IMR-90 (cell line): Measurements from ENCODE around the gene CRB1. TPM values are rescaled to one million over a fixed set of nuclear protein-coding genes. Genes with fewer than 3 reads are reported as not detected.

Experiments
- ATAC-seq: fragments of 200-7000 bp; cut with Tn5 transposase; 2 replicates; pipeline ENCODE4 v1.9.1; 2020; ENCODE audit warnings: low read depth, mild to moderate bottlenecking, moderate library complexity
- BruUV-seq: library from RNA; stranded (reverse); fragments of 400-500 nt; replicated peaks from 2 replicates; lab custom pipeline; 2021; lab: Mats Ljungman, UMichigan
- CTCF ChIA-PET: fragments of 300-600 bp; formaldehyde crosslinking; extraction: SDS; loops from one replicate; lab custom pipeline; 2021; ENCODE audit warnings: antibody characterized with exemption; lab: Yijun Ruan, JAX
- POLR2A ChIA-PET: fragments of 300-600 bp; sonication (Branson Sonifier 250); formaldehyde crosslinking; loops from one replicate; lab custom pipeline; 2022; ENCODE audit warnings: antibody characterized with exemption; ENCODE audit not compliant: unreplicated experiment; lab: Charles Lee
- DNase-seq: peaks from one replicate; pipeline ENCODE4 v3.0.0; 2013
- H2AFZ ChIP-seq: replicated peaks from 2 replicates; pipeline ENCODE3; 2013; ENCODE audit warnings: low read length, mild to moderate bottlenecking; ENCODE audit not compliant: poor library complexity
- H2AK5ac ChIP-seq: 2 replicates; pipeline ENCODE4 v1.6.1; 2013; ENCODE audit warnings: low read depth, low read length, inconsistent platforms
- H2AK9ac ChIP-seq: replicated peaks from 2 replicates; pipeline ENCODE3; 2013; ENCODE audit warnings: mild to moderate bottlenecking, low read depth, low read length, moderate library complexity; ENCODE audit not compliant: poor library complexity
- H2BK120ac ChIP-seq: 2 replicates; pipeline ENCODE4 v1.6.1; 2013; ENCODE audit warnings: low read depth, low read length, inconsistent platforms
- H2BK15ac ChIP-seq: 3 replicates; pipeline ENCODE4 v1.6.1; 2013; ENCODE audit warnings: low read depth, low read length, inconsistent platforms
- H2BK20ac ChIP-seq: 2 replicates; pipeline ENCODE4 v1.6.1; 2013; ENCODE audit warnings: low read depth, mild to moderate bottlenecking, inconsistent platforms, low read length, moderate library complexity
- H2BK5ac ChIP-seq: 2 replicates; pipeline ENCODE4 v1.6.1; 2013; ENCODE audit warnings: mild to moderate bottlenecking, low read depth, low read length, inconsistent platforms; ENCODE audit not compliant: poor library complexity, severe bottlenecking
- H3K14ac ChIP-seq: replicated peaks from 2 replicates; pipeline ENCODE4 v1.6.1; 2013; ENCODE audit warnings: low read depth, low read length, inconsistent platforms
- H3K18ac ChIP-seq: 2 replicates; pipeline ENCODE4 v1.6.1; 2013; ENCODE audit warnings: low read depth, low read length, control low read depth
- H3K23ac ChIP-seq: 2 replicates; pipeline ENCODE4 v1.6.1; 2013; ENCODE audit warnings: low read depth, low read length, inconsistent platforms
- H3K27ac ChIP-seq: 2 replicates; pipeline ENCODE4 v1.5.1; 2013; ENCODE audit warnings: mild to moderate bottlenecking, control low read depth, low read length; ENCODE audit not compliant: insufficient read depth
- H3K27me3 ChIP-seq: 2 replicates; pipeline ENCODE4 v1.6.1; 2013; ENCODE audit warnings: low read length; ENCODE audit not compliant: control insufficient read depth, insufficient read depth
- H3K36me3 ChIP-seq: 2 replicates; pipeline ENCODE4 v1.6.1; 2013; ENCODE audit warnings: low read length, mixed read lengths; ENCODE audit not compliant: control insufficient read depth, insufficient read depth
- H3K4ac ChIP-seq: 2 replicates; pipeline ENCODE4 v1.6.1; 2013; ENCODE audit warnings: low read depth, low read length, inconsistent platforms
- H3K4me1 ChIP-seq: 2 replicates; pipeline ENCODE4 v1.6.1; 2013; ENCODE audit warnings: low read length, mixed read lengths; ENCODE audit not compliant: control insufficient read depth, insufficient read depth
- H3K4me2 ChIP-seq: 2 replicates; pipeline ENCODE4 v1.6.1; 2013; ENCODE audit warnings: low read depth, mild to moderate bottlenecking, control low read depth, low read length, moderate library complexity
- H3K4me3 ChIP-seq: 2 replicates; pipeline ENCODE4 v1.5.1; 2013; ENCODE audit warnings: low read depth, mild to moderate bottlenecking, control low read depth, low read length, moderate library complexity; ENCODE audit not compliant: insufficient read depth
- H3K56ac ChIP-seq: 2 replicates; pipeline ENCODE4 v1.6.1; 2013; ENCODE audit warnings: low read length, inconsistent platforms; ENCODE audit not compliant: insufficient read depth; ENCODE audit errors: extremely low read depth
- H3K79me1 ChIP-seq, 2 experiments: 2 replicates each; pipeline ENCODE4 v1.6.1; 2013; ENCODE audit warnings: low read length in 2 of 2, inconsistent platforms in 1 of 2, low read depth in 1 of 2
- H3K9ac ChIP-seq: 2 replicates; pipeline ENCODE4 v1.6.1; 2013; ENCODE audit warnings: low read depth, low read length, control low read depth
- H3K9me1 ChIP-seq: 2 replicates; pipeline ENCODE4 v1.6.1; 2013; ENCODE audit warnings: low read length, inconsistent platforms; ENCODE audit not compliant: insufficient read depth
- H3K9me3 ChIP-seq: 2 replicates; pipeline ENCODE4 v1.6.1; 2013; ENCODE audit warnings: low read length; ENCODE audit not compliant: control insufficient read depth, insufficient read depth
- H4K20me1 ChIP-seq: 2 replicates; pipeline ENCODE4 v1.6.1; 2013; ENCODE audit warnings: low read length, inconsistent platforms; ENCODE audit not compliant: insufficient read depth
- H4K5ac ChIP-seq: 2 replicates; pipeline ENCODE4 v1.6.1; 2013; ENCODE audit warnings: mild to moderate bottlenecking, low read depth, low read length, control low read depth
- H4K8ac ChIP-seq, 2 experiments: 2 replicates each; pipeline ENCODE4 v1.6.1; 2013; ENCODE audit warnings: low read depth in 2 of 2, low read length in 2 of 2, control low read depth in 1 of 2, inconsistent platforms in 1 of 2
- H4K91ac ChIP-seq: 2 replicates; pipeline ENCODE4 v1.6.1; 2013; ENCODE audit warnings: low read depth, low read length, inconsistent platforms; ENCODE audit not compliant: insufficient read depth
- MAFK ChIP-seq: IDR thresholded peaks from 2 replicates; pipeline ENCODE4 v1.6.1; 2012; ENCODE audit warnings: low read depth, low read length, improper control_type of control experiment
- MAZ ChIP-seq: IDR thresholded peaks from 2 replicates; pipeline ENCODE4 v1.6.1; 2012; ENCODE audit warnings: low read depth, mild to moderate bottlenecking, low read length, improper control_type of control experiment, moderate library complexity, borderline replicate concordance
- RAD21 ChIP-seq: IDR thresholded peaks from 2 replicates; pipeline ENCODE4 v1.6.1; 2012; ENCODE audit warnings: low read length, improper control_type of control experiment
- RFX5 ChIP-seq: IDR thresholded peaks from 2 replicates; pipeline ENCODE4 v1.8.0; 2012; ENCODE audit warnings: low read depth, mild to moderate bottlenecking, low read length, moderate library complexity
- USF2 ChIP-seq: fragments of 150-350 bp; IDR thresholded peaks from 2 replicates; pipeline ENCODE4 v1.6.1; 2017; ENCODE audit warnings: mild to moderate bottlenecking, antibody characterized with exemption, low read length, low read depth
- WGBS, 2 experiments: methylation state at CpG; one replicate each; pipeline versions ENCODE4 v1.1.5 to v1.1.7; 2013; ENCODE audit warnings: missing lambda C conversion rate in 2 of 2; ENCODE audit not compliant: insufficient read length in 1 of 2; ENCODE audit errors: extremely low coverage in 2 of 2; 5-methylcytosine and 5-hydroxymethylcytosine counted together
- dilution Hi-C: fragments of 300-500 bp; cut with HindIII; formaldehyde crosslinking; loops from one replicate; pipeline ENCODE4 v1.14.3; 2018; ENCODE audit warnings: low sequenced_read_pairs; ENCODE audit not compliant: unreplicated experiment
- in situ Hi-C: fragments of 300-500 bp; cut with MboI; formaldehyde crosslinking; loops from 3 replicates; pipeline ENCODE4 v1.14.3; 2019; ENCODE audit warnings: low sequenced_read_pairs, inconsistent platforms, mixed read lengths
- intact Hi-C: fragments of 100-400 bp; cut with micrococcal nuclease; formaldehyde crosslinking; loops from 2 replicates; pipeline ENCODE4 v1.10.0; 2022
- polyA plus RNA-seq, 3 experiments: library from polyadenylated mRNA; depleted of rRNA; stranded (reverse); fragments of >200 nt; gene quantifications; 2 replicates each; pipeline ENCODE4 v1.2.3, GENCODE V29; 2012; ENCODE audit warnings: low replicate concordance in 1 of 3
- total RNA-seq: library from RNA; depleted of rRNA; stranded (reverse); fragments of >200 nt; gene quantifications from 2 replicates; pipeline ENCODE4 v1.2.3, GENCODE V29; 2012

Gene CRB1
- total and polyA plus RNA-seq, 2 of the 4 experiments (the other 2 are of a cell fraction), result not detected

DNA sequence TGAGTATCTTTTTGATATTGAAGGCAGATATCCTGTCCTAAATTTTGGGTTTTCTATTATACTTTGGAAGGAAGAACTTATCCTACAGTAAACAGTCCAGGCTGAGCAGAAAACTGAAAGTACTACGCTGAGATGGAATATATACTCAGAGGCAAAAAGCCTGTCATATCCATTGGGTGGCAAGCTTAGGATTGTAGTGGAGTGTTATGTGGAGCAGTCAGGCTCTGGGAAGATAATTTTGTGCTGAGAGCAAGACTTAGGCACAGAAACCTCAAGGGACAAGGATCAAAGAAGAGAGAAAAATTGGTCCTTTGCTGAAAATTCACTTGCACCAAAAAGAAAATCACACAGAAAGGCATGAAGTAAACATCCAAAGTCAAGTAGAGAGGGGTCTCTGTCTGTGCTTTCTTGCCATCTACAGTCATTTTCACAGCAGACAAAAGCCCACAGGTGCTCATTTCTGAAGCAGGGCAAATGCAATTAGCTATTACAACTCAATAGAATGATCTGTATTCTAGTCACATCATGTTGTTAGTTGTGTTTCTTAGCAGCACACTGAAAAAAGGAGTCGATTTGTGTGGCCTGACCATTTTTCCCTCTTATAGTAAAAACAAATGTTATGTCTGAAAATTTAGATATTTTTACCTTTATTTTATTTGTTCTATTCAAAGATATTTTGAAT is 38.5 kb downstream of the CRB1 start:
- H3K18ac ChIP-seq, result no peak overlapping the region
- H3K4ac ChIP-seq, result no peak overlapping the region
- H3K27ac ChIP-seq, result no peak overlapping the region
- H3K79me1 ChIP-seq, result no peaks in the 10 kb centered on the region
- ATAC-seq, result no peak
- no peaks in the 10 kb centered on the region for H3K36me3 ChIP-seq
- H3K14ac ChIP-seq, result no peak overlapping the region
- no peak overlapping the region for H4K8ac ChIP-seq
- in situ Hi-C loops (no loop called here), intact Hi-C loops (no loop called here), dilution Hi-C loops (no loop called here)
- H3K23ac ChIP-seq, result no peak overlapping the region
- no peak overlapping the region for H2BK15ac ChIP-seq
- no peak overlapping the region for H3K56ac ChIP-seq
- BruUV-seq, result no TSS peak
- H2BK20ac ChIP-seq, result no peak overlapping the region
- no peak overlapping the region for H4K5ac ChIP-seq
- H2AK9ac ChIP-seq, result no peak overlapping the region
- H3K4me2 ChIP-seq, result no peak overlapping the region
- H3K27me3 ChIP-seq, result no peaks in the 10 kb centered on the region
- H2BK5ac ChIP-seq, result no peak overlapping the region
- no peak overlapping the region for H3K9ac ChIP-seq
- no peak overlapping the region for H2AFZ ChIP-seq
- WGBS, 2 experiments, result no CpG with 5 or more reads among the region's 2 CpGs
- H3K4me1 ChIP-seq, result no peaks in the 10 kb centered on the region
- no peak for DNase-seq
- no peak overlapping the region for H2BK120ac ChIP-seq
- no peaks in the 10 kb centered on the region for H3K9me3 ChIP-seq
- no peaks in the 10 kb centered on the region for H3K9me1 ChIP-seq
- no peak overlapping the region for H4K91ac ChIP-seq
- no peak overlapping the region for H2AK5ac ChIP-seq
- TF ChIP-seq MAZ (no peak), MAFK (no peak), RAD21 (no peak), RFX5 (no peak), USF2 (no peak)
- CTCF ChIA-PET, result interaction anchor here (0.6 kb wide), 1 partner anchor 1192 kb away, joined by 3 read pairs; no protein-coding TSS in a partner anchor
- H3K4me3 ChIP-seq, result no peak overlapping the region
- H4K20me1 ChIP-seq, result no peaks in the 10 kb centered on the region
- POLR2A ChIA-PET, result no interaction called here
